Activated CD8-positive, alpha-beta memory T cell treated with anti-CD3 and anti-CD28 coated beads, Interleukin-2, amount 50 U/mL, for 24 hours (primary cell): ENCODE measurements around the gene CSTF1.

Experiments
- DNase-seq: peaks from one replicate; pipeline ENCODE4 v3.0.0-alpha.2; 2020; ENCODE audit errors: extremely low read depth

Gene CSTF1

GRCh38 chr20:56429502-56429901 lies 37.1 kb downstream of the CSTF1 start:
- no peak for DNase-seq

GRCh38 chr20:56429941-56430340 lies 37.5 kb downstream of the CSTF1 start:
- DNase-seq = no peak

GRCh38 chr20:56430461-56430860 lies 38.0 kb downstream of the CSTF1 start:
- DNase-seq = no peak

- no peak for DNase-seq
Observed at GRCh38 chr20:56430957-56431356, 38.5 kb downstream of the CSTF1 start.

- DNase-seq = no peak
Observed at GRCh38 chr20:56431471-56431870, 39.0 kb downstream of the CSTF1 start.

- DNase-seq = no peak
Observed at GRCh38 chr20:56433221-56433879, 40.9 kb downstream of the CSTF1 start.

- no peak for DNase-seq
Observed at GRCh38 chr20:56433880-56434255, 41.4 kb downstream of the CSTF1 start.

- DNase-seq = no peak
Observed at GRCh38 chr20:56437196-56437960, 44.9 kb downstream of the CSTF1 start.

GRCh38 chr20:56438284-56438683 lies 45.8 kb downstream of the CSTF1 start:
- no peak for DNase-seq

- DNase-seq = no peak
Observed at GRCh38 chr20:56439771-56440291, 47.4 kb downstream of the CSTF1 start.

- peak; percentile 51 for DNase-seq
Observed at GRCh38 chr20:56440346-56441007, 48.0 kb downstream of the CSTF1 start.

- DNase-seq = no peak
Observed at GRCh38 chr20:56442389-56443365, 50.2 kb downstream of the CSTF1 start.

- DNase-seq = no peak
Observed at GRCh38 chr20:56443654-56444540, 51.5 kb downstream of the CSTF1 start.

- DNase-seq = no peak
Observed at GRCh38 chr20:56445130-56445529, 52.7 kb downstream of the CSTF1 start.

- no peak for DNase-seq
Observed at GRCh38 chr20:56445540-56445939, 53.1 kb downstream of the CSTF1 start.

GRCh38 chr20:56447227-56447626 lies 54.8 kb downstream of the CSTF1 start:
- DNase-seq = no peak

GRCh38 chr20:56449459-56449858 lies 57.0 kb downstream of the CSTF1 start:
- no peak for DNase-seq

GRCh38 chr20:56451056-56451765 lies 58.8 kb downstream of the CSTF1 start:
- no peak for DNase-seq

GRCh38 chr20:56453352-56453751 lies 60.9 kb downstream of the CSTF1 start:
- no peak for DNase-seq

- DNase-seq = no peak
Observed at GRCh38 chr20:56454754-56455153, 62.3 kb downstream of the CSTF1 start.
